Parathyroid adenoma (tissue), 2 donors: ENCODE measurements around the gene PALD1.

Experiments
- H2AFZ ChIP-seq: fragments of 300-600 bp; sonication (generic); one replicate; pipeline ENCODE4 v1.7.0; 2017; ENCODE audit warnings: antibody characterized with exemption, mild to moderate bottlenecking
- H3K27ac ChIP-seq: fragments of 300-600 bp; sonication (generic); one replicate; pipeline ENCODE4 v1.7.0; 2017
- H3K27me3 ChIP-seq: fragments of 300-600 bp; sonication (generic); one replicate; pipeline ENCODE4 v1.7.0; 2017; ENCODE audit warnings: low read length; ENCODE audit not compliant: control insufficient read depth, insufficient read depth
- H3K36me3 ChIP-seq: fragments of 300-600 bp; sonication (generic); one replicate; pipeline ENCODE4 v1.7.0; 2017; ENCODE audit warnings: low read length; ENCODE audit not compliant: control insufficient read depth, insufficient read depth
- H3K4me1 ChIP-seq: fragments of 300-600 bp; sonication (generic); one replicate; pipeline ENCODE4 v1.7.0; 2017; ENCODE audit warnings: control low read depth
- H3K4me2 ChIP-seq: fragments of 300-600 bp; sonication (generic); one replicate; pipeline ENCODE4 v1.7.0; 2017; ENCODE audit warnings: low read length
- H3K4me3 ChIP-seq: fragments of 300-600 bp; sonication (generic); one replicate; pipeline ENCODE4 v1.7.0; 2017; ENCODE audit warnings: low read depth, low read length
- H3K79me2 ChIP-seq: fragments of 300-600 bp; sonication (generic); one replicate; pipeline ENCODE4 v1.7.0; 2017; ENCODE audit warnings: control low read depth
- H3K9ac ChIP-seq: fragments of 300-600 bp; sonication (generic); one replicate; pipeline ENCODE4 v1.7.0; 2017; ENCODE audit warnings: mild to moderate bottlenecking
- H3K9me3 ChIP-seq: fragments of 300-600 bp; sonication (generic); one replicate; pipeline ENCODE4 v1.7.0; 2017; ENCODE audit warnings: low read length; ENCODE audit not compliant: control insufficient read depth
- TF ChIP-seq, protein P1 (sequence below): fragments of 300-600 bp; sonication (generic); IDR thresholded peaks from one replicate; pipeline ENCODE4 v1.7.0; 2017; ENCODE audit warnings: antibody characterized with exemption, mild to moderate bottlenecking
- donor health status: primary hyperparathyroidism.

PALD1 gene

DNA sequence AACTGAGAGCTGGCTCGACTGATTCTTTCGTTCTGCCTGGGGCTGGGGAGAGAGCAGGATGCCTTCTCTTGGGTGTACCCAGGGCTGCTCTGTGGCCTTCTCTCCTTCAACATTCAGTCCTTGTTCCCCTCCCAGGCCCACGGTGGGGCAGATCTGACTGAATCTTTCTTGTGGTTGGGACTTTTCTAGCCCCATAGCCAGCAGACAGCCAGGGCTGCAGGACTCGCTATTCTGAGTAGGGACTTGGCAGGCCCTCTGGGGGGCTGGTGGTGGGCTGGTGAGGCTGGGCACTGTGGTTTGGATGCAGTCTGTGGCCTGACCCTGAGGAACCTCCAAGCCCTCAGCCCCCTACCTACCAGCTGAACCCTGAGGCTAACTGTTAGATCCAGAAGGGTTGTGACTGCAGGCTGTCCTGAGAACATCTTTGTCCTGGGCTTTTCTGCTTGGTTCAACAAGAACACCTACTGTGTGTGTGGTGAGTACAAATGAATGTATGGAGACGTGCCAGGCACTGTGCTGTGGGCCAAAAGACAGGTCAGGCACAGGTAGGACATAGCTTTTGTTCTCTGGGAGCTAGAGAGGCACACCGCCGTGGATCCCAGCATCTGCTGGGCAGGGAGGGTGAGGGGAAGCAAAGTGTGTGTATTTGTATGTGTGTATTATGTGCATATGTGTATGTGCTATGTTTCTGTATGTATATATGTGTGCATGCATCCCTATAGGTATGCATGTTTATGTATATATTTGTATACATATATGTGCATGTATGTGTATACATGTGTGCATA, 2.1 kb upstream of the PALD1 start:
- no peak overlapping the region for H3K4me3 ChIP-seq
- H3K4me1 ChIP-seq = peaks cover 6% of the 10 kb centered on the region
- no peak overlapping the region for H3K4me2 ChIP-seq
- TF ChIP-seq, protein P1, sequence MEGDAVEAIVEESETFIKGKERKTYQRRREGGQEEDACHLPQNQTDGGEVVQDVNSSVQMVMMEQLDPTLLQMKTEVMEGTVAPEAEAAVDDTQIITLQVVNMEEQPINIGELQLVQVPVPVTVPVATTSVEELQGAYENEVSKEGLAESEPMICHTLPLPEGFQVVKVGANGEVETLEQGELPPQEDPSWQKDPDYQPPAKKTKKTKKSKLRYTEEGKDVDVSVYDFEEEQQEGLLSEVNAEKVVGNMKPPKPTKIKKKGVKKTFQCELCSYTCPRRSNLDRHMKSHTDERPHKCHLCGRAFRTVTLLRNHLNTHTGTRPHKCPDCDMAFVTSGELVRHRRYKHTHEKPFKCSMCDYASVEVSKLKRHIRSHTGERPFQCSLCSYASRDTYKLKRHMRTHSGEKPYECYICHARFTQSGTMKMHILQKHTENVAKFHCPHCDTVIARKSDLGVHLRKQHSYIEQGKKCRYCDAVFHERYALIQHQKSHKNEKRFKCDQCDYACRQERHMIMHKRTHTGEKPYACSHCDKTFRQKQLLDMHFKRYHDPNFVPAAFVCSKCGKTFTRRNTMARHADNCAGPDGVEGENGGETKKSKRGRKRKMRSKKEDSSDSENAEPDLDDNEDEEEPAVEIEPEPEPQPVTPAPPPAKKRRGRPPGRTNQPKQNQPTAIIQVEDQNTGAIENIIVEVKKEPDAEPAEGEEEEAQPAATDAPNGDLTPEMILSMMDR = no peak
- no peak overlapping the region for H2AFZ ChIP-seq
- no peaks in the 10 kb centered on the region for H3K27me3 ChIP-seq
- no peaks in the 10 kb centered on the region for H3K9me3 ChIP-seq
- no peaks in the 10 kb centered on the region for H3K79me2 ChIP-seq
- H3K27ac ChIP-seq = no peak overlapping the region
- no peak overlapping the region for H3K9ac ChIP-seq
- no peaks in the 10 kb centered on the region for H3K36me3 ChIP-seq

DNA sequence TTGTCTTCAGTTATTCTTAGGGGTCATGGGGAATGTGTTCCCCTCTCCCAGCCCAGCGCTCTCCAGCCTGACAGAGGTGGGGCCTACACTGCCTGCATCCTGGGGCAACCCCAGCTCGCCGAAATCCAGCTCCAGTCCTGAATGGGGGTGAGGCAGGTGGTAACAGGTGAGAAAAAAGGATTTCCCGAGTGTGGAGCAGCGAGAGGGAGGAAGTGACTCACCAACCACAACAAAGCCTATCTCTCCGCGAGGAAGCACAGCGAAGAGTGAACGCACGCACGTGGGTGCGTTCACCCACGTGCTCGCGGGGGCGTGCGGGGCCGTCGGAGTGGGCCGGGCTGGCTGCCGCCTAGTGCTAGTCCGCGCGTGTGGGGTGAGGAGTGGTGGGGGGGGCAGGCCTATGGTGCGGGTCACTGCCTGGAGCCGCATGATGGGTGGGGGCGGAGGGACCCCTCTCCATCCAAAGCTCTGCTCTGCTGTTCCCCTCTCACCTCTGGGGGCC, 855 bp upstream of the PALD1 start:
- Histone ChIP-seq H3K27ac (no peak overlapping the region), H3K9me3 (no peaks in the 10 kb centered on the region)

DNA sequence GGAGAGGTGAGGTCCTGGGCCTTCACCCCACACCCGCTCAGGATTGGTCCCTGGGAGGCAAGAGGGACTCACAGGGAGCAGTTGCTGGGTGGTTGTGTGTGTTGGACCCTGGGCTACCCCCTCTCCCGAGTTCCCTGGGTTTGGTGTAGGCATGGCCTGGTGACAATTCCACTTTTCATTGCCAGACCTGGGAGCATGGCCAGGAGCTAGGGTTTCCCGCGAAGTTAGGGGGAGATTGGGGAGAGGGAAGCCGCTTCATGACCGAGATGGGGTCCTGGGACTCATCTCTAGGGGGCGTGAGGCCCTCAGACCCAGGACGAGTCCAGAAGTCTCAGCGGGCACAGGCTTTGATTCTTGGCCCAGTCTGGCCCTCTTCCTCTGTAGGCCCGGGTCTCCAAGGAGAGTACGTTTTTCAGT, 606 bp downstream of the PALD1 start:
- Histone ChIP-seq H3K36me3 (no peaks in the 10 kb centered on the region), H3K4me1 (peaks cover 6% of the 10 kb centered on the region), H3K4me2 (peak overlapping the region; percentile 47), H3K9me3 (no peaks in the 10 kb centered on the region), H3K4me3 (peak overlapping the region; percentile 38), H3K27me3 (no peaks in the 10 kb centered on the region), H3K27ac (peak overlapping the region; percentile 38), H3K79me2 (no peaks in the 10 kb centered on the region), H3K9ac (no peak overlapping the region), H2AFZ (peak overlapping the region; percentile 78)
- TF ChIP-seq, protein P1 = no peak

More for the DNA sequence above, 855 bp upstream of the PALD1 start:
- H3K9ac ChIP-seq = no peak overlapping the region
- H3K4me2 ChIP-seq = no peak overlapping the region
- no peaks in the 10 kb centered on the region for H3K79me2 ChIP-seq
- peaks cover 6% of the 10 kb centered on the region for H3K4me1 ChIP-seq
- no peaks in the 10 kb centered on the region for H3K27me3 ChIP-seq
- peak overlapping the region; percentile 78 for H2AFZ ChIP-seq
- H3K4me3 ChIP-seq = no peak overlapping the region
- TF ChIP-seq, protein P1 = no peak
- no peaks in the 10 kb centered on the region for H3K36me3 ChIP-seq

DNA sequence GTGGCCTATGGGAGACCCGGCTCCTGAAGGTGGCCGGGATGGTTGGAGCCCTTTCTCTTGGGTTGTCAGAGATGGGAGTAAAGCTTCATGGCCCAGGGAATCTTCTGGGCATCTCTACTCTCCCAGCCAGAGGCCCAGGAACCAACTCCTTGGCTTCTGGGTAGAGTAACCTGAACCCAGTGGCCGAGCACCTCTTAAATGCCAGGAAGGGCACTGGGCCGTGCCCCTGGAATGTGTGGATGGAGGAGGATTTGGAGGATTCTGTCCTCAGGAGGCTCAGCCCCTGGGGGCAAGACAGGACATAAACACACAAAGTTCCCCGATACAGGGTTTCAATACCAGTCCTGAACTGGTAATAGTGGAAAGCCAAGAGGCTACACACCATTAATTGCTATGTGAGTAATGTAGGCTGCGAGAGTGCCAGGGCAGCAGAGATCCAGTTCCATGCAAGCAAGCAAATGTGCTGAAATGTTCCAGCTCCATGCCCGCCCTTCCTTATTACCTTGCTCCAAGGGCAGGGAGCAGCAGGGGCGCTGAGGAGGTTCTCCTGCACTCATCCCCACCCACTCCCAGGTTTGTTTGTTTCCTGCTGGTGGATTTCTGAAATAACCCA, 1.2 kb downstream of the PALD1 start:
- H3K4me2 ChIP-seq = no peak overlapping the region
- no peak overlapping the region for H2AFZ ChIP-seq
- H3K27me3 ChIP-seq = no peaks in the 10 kb centered on the region
- H3K9me3 ChIP-seq = no peaks in the 10 kb centered on the region
- H3K79me2 ChIP-seq = no peaks in the 10 kb centered on the region
- peak overlapping the region; percentile 38 for H3K27ac ChIP-seq
- no peak overlapping the region for H3K4me3 ChIP-seq
- no peaks in the 10 kb centered on the region for H3K36me3 ChIP-seq
- H3K4me1 ChIP-seq = peaks cover 6% of the 10 kb centered on the region
- TF ChIP-seq, protein P1 = no peak
- H3K9ac ChIP-seq = no peak overlapping the region
